Naive thymus-derived CD4-positive, alpha-beta T cell (primary cell): ENCODE data around the gene RNF13. TPM values are rescaled to one million over a fixed set of nuclear protein-coding genes. Genes with fewer than 3 reads are reported as not detected.

Experiments used
- ATAC-seq: fragments of 150-1000 bp; cut with Tn5 transposase; 2 replicates; pipeline ENCODE4 v1.10.0; 2021; ENCODE audit warnings: mild to moderate bottlenecking, moderate library complexity
- CTCF ChIA-PET: fragments of 350-600 bp; sonication (Branson Sonifier 250); formaldehyde crosslinking; loops from one replicate; lab custom pipeline; 2021; ENCODE audit warnings: antibody characterized with exemption; lab: Charles Lee
- POLR2A ChIA-PET: fragments of 350-600 bp; sonication (Branson Sonifier 250); formaldehyde crosslinking; loops from one replicate; lab custom pipeline; 2021; ENCODE audit warnings: antibody characterized with exemption, inconsistent platforms; lab: Charles Lee
- DNase-seq, 9 donors: peaks; one replicate each; pipeline versions ENCODE4 v3.0.0 to v3.0.0-alpha.2; 2020 to 2022; ENCODE audit warnings: mixed read lengths in 1 of 9
- H3K27ac ChIP-seq: one replicate; pipeline ENCODE4 v1.7.0; 2013; ENCODE audit warnings: mild to moderate bottlenecking, low read depth, low read length, moderate library complexity
- H3K27me3 ChIP-seq, 2 donors: one replicate each; pipeline ENCODE4 v1.7.0; 2013; ENCODE audit warnings: low read length in 2 of 2, mild to moderate bottlenecking in 2 of 2, moderate library complexity in 2 of 2; ENCODE audit not compliant: control insufficient read depth in 2 of 2, insufficient read depth in 2 of 2
- H3K36me3 ChIP-seq, 3 experiments: 1 replicate in 2 of 3; 2 replicates in 1 of 3; pipeline ENCODE4 v1.7.0; 2013; ENCODE audit warnings: low read length in 3 of 3, mild to moderate bottlenecking in 3 of 3, moderate library complexity in 1 of 3; ENCODE audit not compliant: insufficient read depth in 3 of 3, control insufficient read depth in 2 of 3
- H3K4me1 ChIP-seq, 2 donors: one replicate each; pipeline ENCODE4 v1.7.0; 2013; ENCODE audit warnings: low read length in 2 of 2, mild to moderate bottlenecking in 2 of 2, moderate library complexity in 1 of 2; ENCODE audit not compliant: control insufficient read depth in 2 of 2, insufficient read depth in 2 of 2
- H3K4me3 ChIP-seq: 2 replicates; pipeline ENCODE4 v1.7.0; 2013; ENCODE audit warnings: mild to moderate bottlenecking, low read length
- H3K9me3 ChIP-seq, 3 experiments: 1 replicate in 2 of 3; 2 replicates in 1 of 3; pipeline ENCODE4 v1.7.0; 2013; ENCODE audit warnings: low read length in 3 of 3; ENCODE audit not compliant: control insufficient read depth in 2 of 3
- H3K27ac Mint-ChIP-seq, 9 donors: one replicate each; pipeline ENCODE4 v1.8.0; 2020 to 2022; ENCODE audit warnings: mixed read lengths in 9 of 9, mild to moderate bottlenecking in 8 of 9, moderate library complexity in 5 of 9, inconsistent platforms in 2 of 9
- H3K27me3 Mint-ChIP-seq, 5 donors: one replicate each; pipeline ENCODE4 v1.8.0; 2021 to 2022; ENCODE audit warnings: mixed read lengths in 5 of 5, mild to moderate bottlenecking in 1 of 5
- H3K36me3 Mint-ChIP-seq, 5 donors: one replicate each; pipeline ENCODE4 v1.8.0; 2020 to 2022; ENCODE audit warnings: mixed read lengths in 5 of 5, mild to moderate bottlenecking in 3 of 5, inconsistent platforms in 1 of 5
- H3K4me1 Mint-ChIP-seq, 7 donors: one replicate each; pipeline ENCODE4 v1.8.0; 2020 to 2022; ENCODE audit warnings: mixed read lengths in 7 of 7, mild to moderate bottlenecking in 3 of 7, inconsistent platforms in 1 of 7
- H3K4me3 Mint-ChIP-seq, 10 donors: one replicate each; pipeline ENCODE4 v1.8.0; 2020 to 2022; ENCODE audit warnings: mild to moderate bottlenecking in 10 of 10, mixed read lengths in 10 of 10, moderate library complexity in 6 of 10, inconsistent platforms in 2 of 10
- H3K9me3 Mint-ChIP-seq, 11 donors: one replicate each; pipeline ENCODE4 v1.8.0; 2020 to 2022; ENCODE audit warnings: mixed read lengths in 11 of 11, mild to moderate bottlenecking in 4 of 11, inconsistent platforms in 1 of 11, moderate library complexity in 1 of 11
- intact Hi-C, 2 donors: fragments of 100-400 bp; cut with micrococcal nuclease; formaldehyde crosslinking; loops; one replicate each; pipeline ENCODE4 v1.15.1; 2023
- polyA plus RNA-seq, 2 donors: library from polyadenylated mRNA; unstranded; fragments of 300-500 nt; fragmentation: Illumina TruSeq; gene quantifications; one replicate each; pipeline ENCODE4 v1.2.3, GENCODE V29; 2021
- total RNA-seq, 6 experiments: library from RNA in 5 of 6; stranded (reverse) in 5 of 6; gene quantifications; 1 replicate in 5 of 6; 2 replicates in 1 of 6; pipeline ENCODE4 v1.2.3 and lab custom pipeline; 2021 to 2026

The RNF13 gene
- total and polyA plus RNA-seq, 7 experiments from 2014 or later = 41.2 to 131 (median 66.6) TPM

DNA sequence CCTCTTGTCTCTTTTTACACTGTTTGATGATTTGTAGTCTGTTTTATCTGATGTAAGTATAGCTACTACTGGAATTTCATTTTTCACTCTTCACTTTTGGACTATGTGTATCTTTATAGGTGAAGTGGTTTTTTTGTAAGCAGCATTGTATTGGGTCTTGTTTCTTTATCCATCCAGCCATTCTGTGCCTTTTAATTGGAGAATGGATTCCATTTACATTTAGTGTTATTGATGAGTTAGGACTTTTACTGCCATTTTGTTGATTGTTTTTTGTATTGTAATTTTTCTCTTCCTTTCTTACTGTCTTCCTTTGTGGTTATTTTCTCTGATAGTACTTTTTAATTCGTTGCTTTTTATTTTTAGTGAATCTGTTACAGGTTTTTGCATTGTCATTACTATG lies 54.5 kb downstream of the RNF13 start:
- H3K27ac Mint-ChIP-seq = peak overlapping the region in 1 of 9 donors; percentile 46
- no peaks in the 10 kb centered on the region for H3K27me3 ChIP-seq
- peaks cover 0 to 26% (median 18%) of the 10 kb centered on the region in 7 donors for H3K4me1 Mint-ChIP-seq
- H3K4me1 ChIP-seq = no peaks in the 10 kb centered on the region
- H3K9me3 Mint-ChIP-seq = peaks cover 4 to 43% (median 25%) of the 10 kb centered on the region in 11 donors
- DNase-seq (no peak), ATAC-seq (no peak)
- intact Hi-C loops = no loop called here
- peak overlapping the region in 1 of 10 donors; percentile 24 for H3K4me3 Mint-ChIP-seq
- H3K9me3 ChIP-seq = peaks cover 0 to 5% (median 0%) of the 10 kb centered on the region in 3 experiments
- no peak overlapping the region for H3K4me3 ChIP-seq
- peaks cover 0 to 5% (median 0%) of the 10 kb centered on the region in 3 experiments for H3K36me3 ChIP-seq
- H3K27ac ChIP-seq = no peak overlapping the region
- peaks cover 33 to 78% (median 73%) of the 10 kb centered on the region in 5 donors for H3K36me3 Mint-ChIP-seq
- ChIA-PET POLR2A (no interaction called here), CTCF (no interaction called here)
- H3K27me3 Mint-ChIP-seq = no peaks in the 10 kb centered on the region

DNA sequence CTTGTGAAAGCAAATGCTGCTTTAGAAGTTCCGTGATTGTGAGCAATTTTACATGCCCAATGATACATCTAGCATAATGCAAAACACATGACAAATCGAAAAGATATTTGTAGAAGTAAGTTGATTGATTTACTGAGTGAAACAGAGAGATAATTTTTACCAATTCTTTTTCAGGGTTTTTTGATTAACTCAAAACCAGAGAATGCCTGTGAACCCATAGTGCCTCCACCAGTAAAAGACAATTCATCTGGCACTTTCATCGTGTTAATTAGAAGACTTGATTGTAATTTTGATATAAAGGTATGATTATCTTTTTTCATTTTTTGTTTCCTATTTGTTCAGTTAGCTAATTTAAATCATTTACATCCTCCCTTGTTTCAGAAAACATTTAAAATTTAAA lies 58.8 kb downstream of the RNF13 start:
- Histone ChIP-seq H3K9me3 (peaks cover 0 to 5% (median 0%) of the 10 kb centered on the region in 3 experiments), H3K4me1 (no peaks in the 10 kb centered on the region), H3K4me3 (no peak overlapping the region), H3K36me3 (peaks cover 0 to 15% (median 4%) of the 10 kb centered on the region in 3 experiments), H3K27me3 (no peaks in the 10 kb centered on the region), H3K27ac (no peak overlapping the region)
- no peak overlapping the region for H3K4me3 Mint-ChIP-seq
- no peak overlapping the region for H3K27ac Mint-ChIP-seq
- peaks cover 4 to 26% (median 17%) of the 10 kb centered on the region in 11 donors for H3K9me3 Mint-ChIP-seq
- H3K4me1 Mint-ChIP-seq = peaks cover 0 to 30% (median 16%) of the 10 kb centered on the region in 7 donors
- no peak for DNase-seq
- ATAC-seq = no peak
- ChIA-PET CTCF (no interaction called here), POLR2A (no interaction called here)
- H3K36me3 Mint-ChIP-seq = peaks cover 24 to 57% (median 47%) of the 10 kb centered on the region in 5 donors
- H3K27me3 Mint-ChIP-seq = no peaks in the 10 kb centered on the region
- intact Hi-C loops = no loop called here

DNA sequence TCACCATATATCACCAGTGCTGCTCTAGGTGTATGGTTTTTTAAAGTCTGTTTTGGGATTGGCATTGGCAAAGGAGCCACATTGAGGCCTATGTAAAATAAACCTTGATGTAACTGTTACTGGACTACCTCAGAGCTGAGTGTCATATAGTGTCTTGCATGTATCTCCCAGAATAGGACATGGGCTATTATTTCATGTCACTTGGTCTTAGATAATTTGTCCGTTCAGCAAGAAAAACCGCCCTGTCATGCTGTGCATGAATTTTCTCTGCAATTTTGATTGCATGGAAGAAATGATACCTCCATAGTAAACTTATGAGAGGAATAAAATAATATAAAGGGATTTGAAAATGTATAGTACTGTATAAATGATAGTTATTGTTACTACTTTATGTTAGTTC lies 59.6 kb downstream of the RNF13 start:
- DNase-seq (no peak), ATAC-seq (no peak)
- Histone ChIP-seq H3K36me3 (peaks cover 0 to 15% (median 4%) of the 10 kb centered on the region in 3 experiments), H3K27ac (no peak overlapping the region), H3K27me3 (no peaks in the 10 kb centered on the region), H3K4me3 (no peak overlapping the region), H3K4me1 (no peaks in the 10 kb centered on the region), H3K9me3 (peaks cover 0 to 5% (median 0%) of the 10 kb centered on the region in 3 experiments)
- peaks cover 0 to 30% (median 16%) of the 10 kb centered on the region in 7 donors for H3K4me1 Mint-ChIP-seq
- H3K9me3 Mint-ChIP-seq = peaks cover 4 to 18% (median 12%) of the 10 kb centered on the region in 11 donors
- no peaks in the 10 kb centered on the region for H3K27me3 Mint-ChIP-seq
- H3K27ac Mint-ChIP-seq = no peak overlapping the region
- H3K4me3 Mint-ChIP-seq = no peak overlapping the region
- POLR2A ChIA-PET = no interaction called here
- intact Hi-C loops = no loop called here
- CTCF ChIA-PET = no interaction called here
- peaks cover 20 to 50% (median 39%) of the 10 kb centered on the region in 5 donors for H3K36me3 Mint-ChIP-seq

DNA sequence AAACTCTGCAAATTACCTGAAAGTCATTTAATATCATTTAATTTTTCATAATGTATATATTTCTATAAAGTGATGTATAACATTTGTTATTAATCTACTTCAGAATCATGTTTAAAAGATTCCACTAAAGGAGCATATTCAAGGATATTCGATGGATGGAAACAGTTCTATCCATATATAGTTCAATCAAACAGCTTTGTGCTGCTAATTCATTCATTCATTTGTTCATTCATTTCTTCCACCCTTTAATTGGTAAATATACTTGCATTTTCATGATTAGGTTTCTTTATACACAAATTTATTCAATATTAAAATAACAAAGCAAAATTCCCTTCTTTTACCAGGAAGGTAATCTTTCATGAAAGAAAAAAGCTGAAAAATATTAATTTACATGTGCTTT lies 64.7 kb downstream of the RNF13 start:
- Histone ChIP-seq H3K4me1 (no peaks in the 10 kb centered on the region), H3K4me3 (no peak overlapping the region), H3K27me3 (no peaks in the 10 kb centered on the region), H3K36me3 (peaks cover 0 to 8% (median 4%) of the 10 kb centered on the region in 3 experiments), H3K9me3 (no peaks in the 10 kb centered on the region), H3K27ac (no peak overlapping the region)
- CTCF ChIA-PET = no interaction called here
- Mint-ChIP-seq H3K4me3 (no peak overlapping the region), H3K4me1 (peaks cover 0 to 14% (median 12%) of the 10 kb centered on the region in 7 donors), H3K27me3 (no peaks in the 10 kb centered on the region), H3K36me3 (peaks cover 6 to 22% (median 17%) of the 10 kb centered on the region in 5 donors), H3K27ac (no peak overlapping the region), H3K9me3 (no peaks in the 10 kb centered on the region)
- intact Hi-C loops = loop anchor here in 1 of 2 donors (2.0 kb wide), 1 partner anchor 13 kb away; no protein-coding TSS in a partner anchor
- POLR2A ChIA-PET = interaction anchor here (0.7 kb wide), 1 partner anchor 783 kb away, joined by 3 read pairs; no protein-coding TSS in a partner anchor
- ATAC-seq (no peak), DNase-seq (no peak)

DNA sequence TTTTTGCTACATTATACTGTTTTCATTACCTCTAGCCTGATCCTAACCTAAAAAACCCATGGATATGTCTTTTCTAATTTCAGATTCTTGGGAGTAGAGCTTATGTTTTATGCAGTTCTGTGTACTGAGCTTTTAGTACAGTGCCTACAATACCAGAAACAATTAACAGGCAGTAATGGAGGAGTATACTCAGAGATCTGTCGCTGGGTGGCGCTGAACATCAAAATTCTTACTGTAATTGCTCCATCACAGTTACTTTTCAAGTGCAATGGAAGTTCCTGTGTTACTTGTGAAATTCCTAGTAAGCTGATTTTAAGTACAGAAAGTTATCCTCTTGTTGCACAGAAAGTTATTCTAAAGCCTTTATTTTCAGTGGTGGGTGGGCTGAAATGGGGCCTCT lies 66.9 kb downstream of the RNF13 start:
- Mint-ChIP-seq H3K9me3 (peaks cover 0 to 9% (median 6%) of the 10 kb centered on the region in 11 donors), H3K36me3 (peaks cover 13 to 24% (median 18%) of the 10 kb centered on the region in 5 donors), H3K27ac (peak overlapping the region in 2 of 9 donors; percentile 3 to 25), H3K27me3 (no peaks in the 10 kb centered on the region), H3K4me3 (no peak overlapping the region), H3K4me1 (peaks cover 4 to 18% (median 7%) of the 10 kb centered on the region in 7 donors)
- DNase-seq = peak in 2 of 9 donors; percentile 2 to 3
- no peak overlapping the region for H3K27ac ChIP-seq
- no peaks in the 10 kb centered on the region for H3K27me3 ChIP-seq
- H3K36me3 ChIP-seq = peaks cover 0 to 4% (median 0%) of the 10 kb centered on the region in 3 experiments
- no peaks in the 10 kb centered on the region for H3K4me1 ChIP-seq
- peak; percentile 54 for ATAC-seq
- no peaks in the 10 kb centered on the region for H3K9me3 ChIP-seq
- ChIA-PET CTCF (interaction anchor here (0.8 to 1.2 kb wide), 2 partner anchors 15 to 304 kb away, joined by 3 read pairs; no protein-coding TSS in a partner anchor), POLR2A (no interaction called here)
- H3K4me3 ChIP-seq = no peak overlapping the region
- intact Hi-C loops = loop anchor here in 1 of 2 donors (2.0 kb wide), 1 partner anchor 15 kb away; no protein-coding TSS in a partner anchor

DNA sequence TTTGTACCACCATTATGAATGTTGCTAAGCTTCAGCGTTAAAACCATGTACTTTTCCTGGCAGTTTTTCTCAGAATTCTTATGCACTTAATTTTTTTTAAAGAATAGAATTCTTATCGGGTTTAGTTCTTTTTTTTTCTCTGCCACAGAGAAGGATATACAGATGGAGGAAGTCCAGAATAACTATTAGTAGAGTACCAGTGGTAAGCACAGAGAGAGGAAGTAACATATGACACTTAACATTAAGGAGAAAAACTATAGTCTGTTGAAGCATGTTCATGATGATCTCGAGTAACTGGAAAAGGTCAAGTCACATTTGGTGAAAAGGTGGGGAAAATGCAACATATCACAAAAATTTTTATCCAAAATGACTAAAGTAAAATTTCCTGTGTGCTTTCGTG lies 68.9 kb downstream of the RNF13 start:
- no peak overlapping the region for H3K4me3 Mint-ChIP-seq
- Histone ChIP-seq H3K9me3 (no peaks in the 10 kb centered on the region), H3K36me3 (peaks cover 0 to under 1% (median 0%) of the 10 kb centered on the region in 3 experiments), H3K27me3 (no peaks in the 10 kb centered on the region), H3K27ac (no peak overlapping the region), H3K4me3 (no peak overlapping the region), H3K4me1 (no peaks in the 10 kb centered on the region)
- H3K27me3 Mint-ChIP-seq = no peaks in the 10 kb centered on the region
- H3K27ac Mint-ChIP-seq = peak overlapping the region in 1 of 9 donors; percentile 43
- peaks cover 0 to 9% (median 6%) of the 10 kb centered on the region in 11 donors for H3K9me3 Mint-ChIP-seq
- peaks cover 13 to 34% (median 19%) of the 10 kb centered on the region in 5 donors for H3K36me3 Mint-ChIP-seq
- peaks cover 2 to 34% (median 22%) of the 10 kb centered on the region in 7 donors for H3K4me1 Mint-ChIP-seq
- ChIA-PET CTCF (no interaction called here), POLR2A (interaction anchor here (0.6 kb wide), 1 partner anchor 63 kb away, joined by 3 read pairs; no protein-coding TSS in a partner anchor)
- peak; percentile 54 for ATAC-seq
- DNase-seq = no peak
- intact Hi-C loops = no loop called here
